Right lobe of liver (tissue), 4 donors: ENCODE measurements around the gene FGB.

Experiments used
- CTCF ChIP-seq, 4 donors: fragments of 200-600 bp in 3 of 4; fragments of 450-650 bp in 1 of 4; IDR thresholded peaks; one replicate each; pipeline versions ENCODE4 v1.5.1 to v1.8.0; 2016 to 2022; ENCODE audit warnings: antibody characterized with exemption in 4 of 4, mild to moderate bottlenecking in 2 of 4
- POLR2A ChIP-seq: fragments of 450-650 bp; IDR thresholded peaks from one replicate; pipeline ENCODE4 v1.6.1; 2017; ENCODE audit warnings: antibody characterized with exemption, mild to moderate bottlenecking
- donor health status: DM: no; HTN: no; CAD: no.
- donor health status: DM: no; HTN: no; CAD: no.
- donor health status: DM: no; HTN: yes; CAD: no.

- no peak for TF ChIP-seq CTCF (IDR thresholded peaks at IDR 0.05)
- TF ChIP-seq POLR2A, result no peak
Observed at GRCh38 chr4:154542271-154542879, 20.4 kb upstream of the FGB start.
